ENCODE data around the gene PSTK.

The PSTK gene, protein sequence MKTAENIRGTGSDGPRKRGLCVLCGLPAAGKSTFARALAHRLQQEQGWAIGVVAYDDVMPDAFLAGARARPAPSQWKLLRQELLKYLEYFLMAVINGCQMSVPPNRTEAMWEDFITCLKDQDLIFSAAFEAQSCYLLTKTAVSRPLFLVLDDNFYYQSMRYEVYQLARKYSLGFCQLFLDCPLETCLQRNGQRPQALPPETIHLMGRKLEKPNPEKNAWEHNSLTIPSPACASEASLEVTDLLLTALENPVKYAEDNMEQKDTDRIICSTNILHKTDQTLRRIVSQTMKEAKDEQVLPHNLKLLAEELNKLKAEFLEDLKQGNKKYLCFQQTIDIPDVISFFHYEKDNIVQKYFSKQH

DNA sequence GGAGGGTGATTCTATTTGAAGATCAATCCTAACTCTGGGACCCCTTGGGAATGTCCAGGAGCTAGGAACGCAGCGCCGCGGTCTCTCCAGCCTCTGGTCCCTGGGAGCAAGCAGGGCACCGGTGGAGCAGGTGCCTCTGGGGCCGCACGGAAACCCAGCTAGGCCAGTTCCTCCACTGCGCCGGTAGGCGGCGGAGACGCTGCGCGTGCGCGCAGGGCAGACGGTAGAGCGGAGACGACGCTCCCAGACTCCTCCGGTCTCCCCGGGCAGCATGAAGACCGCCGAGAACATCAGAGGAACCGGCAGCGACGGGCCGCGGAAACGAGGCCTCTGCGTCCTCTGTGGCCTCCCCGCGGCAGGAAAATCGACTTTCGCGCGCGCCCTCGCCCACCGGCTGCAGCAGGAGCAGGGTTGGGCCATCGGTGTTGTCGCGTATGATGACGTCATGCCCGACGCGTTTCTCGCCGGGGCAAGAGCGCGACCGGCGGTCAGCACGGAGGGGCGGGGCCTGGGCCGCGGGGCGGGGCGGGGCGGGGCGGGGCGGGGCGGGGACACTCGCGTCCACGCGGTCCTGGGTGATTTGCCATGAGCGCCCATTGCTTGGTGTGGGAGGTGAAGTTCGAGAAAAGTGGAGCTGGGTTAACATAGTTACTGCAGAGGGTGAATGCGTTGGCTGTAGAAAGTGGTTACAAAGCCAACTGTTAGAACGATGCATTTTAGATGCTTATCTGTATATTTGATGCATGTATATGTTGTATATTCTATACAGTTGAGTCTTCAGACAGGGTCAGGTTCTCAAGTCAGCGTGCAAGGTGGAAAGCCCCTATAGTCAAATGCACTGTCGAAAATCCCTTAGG is at the start of gene PSTK:
PSTK (plus strand) TSS at position 193 of the 857 bp plus-strand sequence; CDS start at position 272, 79 bp downstream.
- DNase-seq (ENCODE audit: low read depth), result peak; percentile 82

- no peak for DNase-seq (ENCODE audit: low read depth)
Measured at GRCh38 chr10:122931088-122931906, 48.9 kb upstream of the PSTK start.

GRCh38 chr10:122939133-122939855 is 40.9 kb upstream of the PSTK start:
- no peak for DNase-seq (ENCODE audit: low read depth)

- DNase-seq (ENCODE audit: low read depth), result no peak
Measured at GRCh38 chr10:122939856-122940543, 40.2 kb upstream of the PSTK start.

DNA sequence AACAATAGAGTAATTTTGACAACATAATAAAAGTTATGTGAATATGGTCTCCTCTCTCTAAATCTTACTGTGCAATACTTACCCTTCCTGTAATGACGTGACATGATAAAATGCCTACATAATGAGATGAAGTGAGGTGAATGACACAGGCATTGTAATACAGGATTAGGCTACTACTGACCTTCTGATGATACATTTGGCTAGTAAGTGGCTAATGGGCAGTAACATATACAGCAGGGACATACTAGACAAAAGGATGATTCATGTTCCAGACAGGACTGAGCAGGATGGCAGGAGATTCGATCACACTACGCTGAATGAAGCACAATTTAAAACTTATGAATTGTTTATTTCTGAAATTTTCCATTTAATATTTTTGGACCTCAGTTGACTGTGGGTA is 30.9 kb upstream of the PSTK start:
- no peak for DNase-seq (ENCODE audit: low read depth)

DNA sequence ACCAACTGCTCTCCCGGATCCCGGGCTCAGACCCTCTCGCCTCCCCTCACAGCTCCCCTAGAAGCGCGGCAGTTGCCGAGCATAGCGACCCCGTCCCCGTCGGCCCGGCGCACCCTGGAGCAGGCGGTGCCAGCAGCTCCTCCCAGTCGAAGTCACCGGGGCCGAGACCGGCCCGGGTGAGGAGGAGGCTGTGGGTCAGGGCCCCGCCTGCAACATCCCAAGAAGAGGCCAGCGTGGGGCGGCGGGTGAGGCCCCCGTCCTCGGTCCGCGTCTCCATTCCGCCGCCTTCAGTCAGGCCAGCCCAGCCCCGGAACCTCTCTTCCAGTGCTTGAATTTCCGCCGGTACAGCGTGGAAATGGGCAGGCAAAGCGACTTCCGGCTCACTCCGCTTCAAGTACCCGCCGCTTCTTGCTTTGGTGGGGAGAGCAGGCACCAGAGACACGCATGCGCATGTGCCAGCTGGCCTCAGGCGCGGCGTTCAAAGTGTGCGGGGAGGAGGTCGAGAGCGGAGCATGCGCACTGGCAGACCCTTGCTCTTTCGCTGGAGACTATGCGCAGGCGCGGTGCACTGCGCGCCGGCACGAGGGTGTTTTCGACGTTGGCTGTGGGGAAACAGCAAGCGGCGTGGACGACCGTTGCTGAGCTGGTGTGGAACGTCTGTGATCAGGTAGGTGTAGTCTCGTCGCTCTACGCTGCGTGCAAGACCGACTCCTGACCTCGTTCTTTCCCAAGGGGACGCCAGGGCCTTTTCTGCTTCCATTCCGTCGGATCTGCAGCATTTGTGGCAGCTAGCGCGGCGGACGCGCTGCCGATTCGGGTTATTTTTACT is 26.1 kb upstream of the PSTK start, which contains the start of gene C10orf88:
C10orf88 (minus strand) TSS at position 326 of the 829 bp plus-strand sequence; CDS start at position 277, 49 bp downstream.
- peak; percentile 96 for DNase-seq (ENCODE audit: low read depth)

DNA sequence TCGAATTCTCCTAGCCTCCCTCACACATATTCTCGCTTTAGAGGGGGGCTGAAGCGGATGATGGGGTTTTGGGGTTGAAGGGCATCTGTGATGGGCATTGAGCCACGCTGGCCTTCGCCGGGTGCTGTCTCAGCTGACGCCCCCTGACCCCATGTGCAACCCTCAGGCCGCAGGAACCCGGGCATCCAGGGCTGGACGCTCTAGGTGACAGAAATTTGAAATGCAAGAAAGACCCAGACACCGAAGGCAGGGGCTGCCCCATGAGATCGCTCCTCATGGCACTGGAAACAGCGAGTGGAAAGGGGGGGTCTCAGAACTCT is 25.5 kb upstream of the PSTK start:
- no peak for DNase-seq (ENCODE audit: low read depth)

GRCh38 chr10:122955892-122956291 is 24.3 kb upstream of the PSTK start:
- DNase-seq (ENCODE audit: low read depth), result no peak

DNA sequence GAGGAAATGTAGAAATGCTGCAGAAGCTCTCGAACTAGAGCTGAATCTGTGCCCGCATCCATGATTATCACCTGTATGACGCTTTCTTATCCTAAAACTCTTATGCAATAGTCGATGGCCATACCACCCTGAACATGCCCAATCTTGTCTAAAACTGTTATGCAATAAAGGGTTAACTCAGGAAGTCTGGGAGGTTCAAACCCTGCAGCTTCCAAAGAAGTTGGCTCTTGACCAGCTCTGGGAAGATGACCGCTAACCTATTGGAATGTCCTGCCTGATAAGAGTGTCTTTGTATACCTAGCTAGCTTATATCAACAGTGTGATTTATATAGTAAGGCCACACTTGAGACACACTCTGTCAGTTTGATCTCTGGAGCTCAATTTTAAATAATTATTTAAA is 22.7 kb upstream of the PSTK start:
- no peak for DNase-seq (ENCODE audit: low read depth)

DNA sequence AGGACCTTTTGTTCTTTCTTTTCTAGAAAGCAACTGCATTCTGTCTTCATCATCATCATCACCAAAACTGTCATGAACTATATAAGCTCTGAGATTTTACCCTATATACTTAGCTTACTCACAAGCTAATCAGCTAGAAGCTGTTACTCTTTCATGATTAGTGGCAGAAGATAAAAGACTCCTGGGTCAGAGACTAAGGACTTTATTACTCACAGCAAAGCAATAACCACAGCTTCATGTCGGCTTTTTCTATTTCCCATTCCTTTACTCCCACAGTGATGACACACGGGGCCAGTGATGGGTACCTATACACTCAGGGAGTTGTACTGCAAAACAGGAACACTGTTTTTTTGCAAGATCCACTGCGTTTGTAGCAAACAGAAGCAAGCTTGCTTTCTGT is 17.8 kb upstream of the PSTK start:
- no peak for DNase-seq (ENCODE audit: low read depth)

GRCh38 chr10:122966879-122967278 is 13.3 kb upstream of the PSTK start:
- no peak for DNase-seq (ENCODE audit: low read depth)

DNA sequence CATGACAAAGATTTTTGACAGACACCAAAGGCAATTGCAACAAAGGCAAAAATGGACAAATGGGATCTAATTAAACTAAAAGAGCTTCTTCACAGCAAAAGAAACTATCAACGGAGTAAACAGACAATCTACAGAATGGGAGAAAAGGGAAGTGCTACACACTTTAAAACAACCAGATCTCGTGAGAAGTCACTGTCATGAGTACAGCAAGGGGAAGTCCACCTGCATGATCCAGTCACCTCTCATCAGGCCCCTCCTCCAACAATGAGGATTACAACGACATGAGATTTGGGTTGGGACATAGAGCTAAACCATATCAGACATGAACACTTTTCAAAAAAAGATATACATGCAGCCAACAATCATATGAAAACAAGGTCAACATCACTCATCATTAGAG is 11.5 kb upstream of the PSTK start:
- DNase-seq (ENCODE audit: low read depth), result no peak

DNA sequence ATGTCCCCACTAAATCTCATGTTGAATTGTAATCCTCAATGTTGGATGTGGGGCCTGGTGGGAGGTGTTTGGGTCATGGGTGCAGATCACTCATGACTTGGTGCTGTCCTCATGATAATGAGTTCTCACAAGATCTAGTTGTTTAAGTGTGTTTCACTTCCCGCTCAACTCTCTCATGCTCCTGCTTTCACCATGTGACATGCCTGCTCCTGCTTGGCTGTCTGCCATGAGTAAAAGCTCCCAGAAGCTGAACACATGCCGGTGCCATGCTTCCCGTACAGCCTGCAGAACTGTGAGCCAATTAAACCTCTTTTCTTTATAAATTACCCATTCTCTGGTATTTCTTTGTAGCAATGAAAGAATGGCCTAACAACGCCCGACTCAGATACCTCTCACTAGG is 6.2 kb upstream of the PSTK start:
- no peak for DNase-seq (ENCODE audit: low read depth)

GRCh38 chr10:122974543-122975064 is 5.6 kb upstream of the PSTK start:
- DNase-seq (ENCODE audit: low read depth), result no peak

DNA sequence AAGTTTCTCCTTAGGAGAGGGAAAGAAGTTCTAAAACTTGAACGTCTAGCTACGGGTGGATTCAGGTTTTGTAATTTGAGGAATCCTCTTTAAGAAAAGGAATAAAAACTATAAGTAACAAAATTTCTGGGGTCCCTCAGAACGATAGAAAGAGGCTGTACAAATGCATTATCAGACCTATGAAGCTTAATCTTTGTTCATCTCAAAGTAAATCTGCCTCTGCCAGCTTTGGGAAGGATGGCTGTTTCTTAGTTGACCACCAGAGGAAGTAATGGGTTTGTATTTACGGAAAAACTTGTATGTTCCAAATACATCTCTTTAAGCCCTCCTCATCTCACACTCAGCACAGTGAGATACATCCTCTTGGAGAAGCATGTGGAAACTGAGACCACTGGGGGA is 864 bp downstream of the PSTK start:
- DNase-seq (ENCODE audit: low read depth), result no peak

GRCh38 chr10:122983898-122984297 is 3.7 kb downstream of the PSTK start:
- no peak for DNase-seq (ENCODE audit: low read depth)

DNA sequence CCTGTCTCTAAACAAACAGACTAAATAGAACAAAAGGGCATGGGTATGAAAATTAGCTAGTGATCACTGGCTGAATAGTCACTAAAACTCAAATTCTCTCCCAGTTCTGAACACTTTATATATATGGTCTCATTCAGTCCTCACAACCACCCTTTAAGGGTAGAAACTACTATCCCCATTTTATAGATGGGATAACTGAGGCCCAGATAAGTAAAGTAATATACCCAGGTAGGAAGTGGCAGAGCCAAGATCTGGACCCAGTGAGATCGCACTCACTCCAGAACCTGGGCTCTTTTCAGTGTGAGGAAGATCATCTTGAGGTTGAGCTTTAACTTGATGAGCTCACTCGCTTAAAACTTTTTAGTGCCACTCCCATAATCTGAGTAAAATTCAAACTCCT is 4.5 kb downstream of the PSTK start:
- no peak for DNase-seq (ENCODE audit: low read depth)

GRCh38 chr10:122986335-122986734 is 6.1 kb downstream of the PSTK start:
- DNase-seq (ENCODE audit: low read depth), result no peak

DNA sequence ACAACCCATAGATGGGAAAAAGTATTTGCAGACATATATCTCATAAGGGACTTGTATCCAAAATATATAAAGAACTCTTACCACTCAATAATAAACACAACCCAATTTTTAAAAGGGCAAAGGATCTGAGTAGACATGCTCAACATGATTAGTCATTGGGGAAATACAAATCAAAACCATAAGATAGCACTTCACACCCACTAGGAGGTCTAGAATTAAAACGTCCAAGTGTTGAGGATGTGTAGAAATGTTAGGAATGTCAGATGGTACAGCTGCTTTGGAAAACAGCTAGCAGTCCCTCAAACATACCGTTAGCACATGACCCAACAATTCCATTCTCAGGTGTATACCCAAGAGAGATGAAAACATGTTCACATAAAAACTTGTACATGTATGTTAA is 8.3 kb downstream of the PSTK start:
- no peak for DNase-seq (ENCODE audit: low read depth)

GRCh38 chr10:122990278-122990677 is 10.1 kb downstream of the PSTK start:
- DNase-seq (ENCODE audit: low read depth), result no peak
